Progenitor cell of endocrine pancreas (in vitro differentiated cells): ENCODE results near the gene DACT2. TPM values are rescaled to one million over a fixed set of nuclear protein-coding genes. Genes with fewer than 3 reads are reported as not detected.

ENCODE experiments used
- DNase-seq: peaks from one replicate; pipeline ENCODE4 v3.0.0; 2021; ENCODE audit warnings: low spot score; ENCODE audit not compliant: unreplicated experiment
- H3K27ac Mint-ChIP-seq: 2 replicates; pipeline ENCODE4 v1.8.0; 2021; ENCODE audit warnings: mild to moderate bottlenecking, moderate library complexity, mixed read lengths
- H3K27me3 Mint-ChIP-seq: 2 replicates; pipeline ENCODE4 v1.8.0; 2021; ENCODE audit warnings: mixed read lengths
- H3K36me3 Mint-ChIP-seq: 2 replicates; pipeline ENCODE4 v1.8.0; 2022; ENCODE audit warnings: mixed read lengths; ENCODE audit not compliant: insufficient read depth
- H3K4me1 Mint-ChIP-seq: 2 replicates; pipeline ENCODE4 v1.8.0; 2021; ENCODE audit warnings: low read depth, mixed read lengths
- H3K4me3 Mint-ChIP-seq: 2 replicates; pipeline ENCODE4 v1.8.0; 2021; ENCODE audit warnings: low read depth, mild to moderate bottlenecking, moderate library complexity, mixed read lengths
- H3K9me3 Mint-ChIP-seq: 2 replicates; pipeline ENCODE4 v1.8.0; 2021; ENCODE audit warnings: low read depth, mixed read lengths
- total RNA-seq: library from RNA; stranded (reverse); gene quantifications from 2 replicates; pipeline ENCODE4 v1.2.1, GENCODE V29; 2021
- TF ChIP-seq, protein P1 (sequence below): fragments of 200-600 bp; sonication (generic); IDR thresholded peaks from one replicate; pipeline ENCODE4 v1.5.0; 2021; ENCODE audit warnings: antibody characterized with exemption, mild to moderate bottlenecking; ENCODE audit not compliant: unreplicated experiment

DACT2 gene
- total RNA-seq, 1 donor from 2014 or later: 33.2 TPM

- no peak overlapping the region for H3K4me3 Mint-ChIP-seq
- H3K36me3 Mint-ChIP-seq: no peaks in the 10 kb centered on the region
- no peak for DNase-seq
- H3K27me3 Mint-ChIP-seq: peaks cover 10% of the 10 kb centered on the region
- no peak overlapping the region for H3K27ac Mint-ChIP-seq
- TF ChIP-seq, protein P1, sequence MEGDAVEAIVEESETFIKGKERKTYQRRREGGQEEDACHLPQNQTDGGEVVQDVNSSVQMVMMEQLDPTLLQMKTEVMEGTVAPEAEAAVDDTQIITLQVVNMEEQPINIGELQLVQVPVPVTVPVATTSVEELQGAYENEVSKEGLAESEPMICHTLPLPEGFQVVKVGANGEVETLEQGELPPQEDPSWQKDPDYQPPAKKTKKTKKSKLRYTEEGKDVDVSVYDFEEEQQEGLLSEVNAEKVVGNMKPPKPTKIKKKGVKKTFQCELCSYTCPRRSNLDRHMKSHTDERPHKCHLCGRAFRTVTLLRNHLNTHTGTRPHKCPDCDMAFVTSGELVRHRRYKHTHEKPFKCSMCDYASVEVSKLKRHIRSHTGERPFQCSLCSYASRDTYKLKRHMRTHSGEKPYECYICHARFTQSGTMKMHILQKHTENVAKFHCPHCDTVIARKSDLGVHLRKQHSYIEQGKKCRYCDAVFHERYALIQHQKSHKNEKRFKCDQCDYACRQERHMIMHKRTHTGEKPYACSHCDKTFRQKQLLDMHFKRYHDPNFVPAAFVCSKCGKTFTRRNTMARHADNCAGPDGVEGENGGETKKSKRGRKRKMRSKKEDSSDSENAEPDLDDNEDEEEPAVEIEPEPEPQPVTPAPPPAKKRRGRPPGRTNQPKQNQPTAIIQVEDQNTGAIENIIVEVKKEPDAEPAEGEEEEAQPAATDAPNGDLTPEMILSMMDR: no peak
- peaks cover 12% of the 10 kb centered on the region for H3K4me1 Mint-ChIP-seq
- peaks cover 10% of the 10 kb centered on the region for H3K9me3 Mint-ChIP-seq
Measured at GRCh38 chr6:168348186-168348585, 28.6 kb upstream of the DACT2 start.

GRCh38 chr6:168347615-168348014 is 28.0 kb upstream of the DACT2 start:
- H3K9me3 Mint-ChIP-seq: peaks cover 10% of the 10 kb centered on the region
- H3K27me3 Mint-ChIP-seq: peaks cover 12% of the 10 kb centered on the region
- DNase-seq: no peak
- H3K27ac Mint-ChIP-seq: peak overlapping the region; percentile 16
- peaks cover 15% of the 10 kb centered on the region for H3K4me1 Mint-ChIP-seq
- no peak overlapping the region for H3K4me3 Mint-ChIP-seq
- TF ChIP-seq, protein P1: no peak
- H3K36me3 Mint-ChIP-seq: no peaks in the 10 kb centered on the region

DNA sequence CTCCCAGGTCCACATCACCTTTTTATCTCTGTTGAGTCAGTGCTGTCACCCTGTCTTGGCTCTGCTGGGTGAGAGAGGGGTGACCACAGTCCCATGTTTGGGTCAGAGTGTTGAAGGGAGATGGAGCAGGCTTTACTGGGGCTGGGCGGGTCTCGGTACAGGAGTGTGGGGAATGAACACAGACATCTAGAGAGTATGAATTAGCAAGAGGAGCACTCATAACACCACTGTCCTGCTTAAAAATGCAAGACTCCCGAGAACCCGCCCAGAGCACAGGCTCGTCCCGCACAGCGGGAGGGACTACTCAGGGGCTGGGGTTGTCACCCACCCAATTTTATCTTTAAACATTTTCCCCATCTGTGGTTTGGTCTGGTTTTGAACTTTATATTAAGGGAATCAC is 27.5 kb upstream of the DACT2 start:
- no peak for DNase-seq
- Mint-ChIP-seq H3K36me3 (no peaks in the 10 kb centered on the region), H3K4me3 (no peak overlapping the region), H3K27ac (no peak overlapping the region), H3K9me3 (peaks cover 10% of the 10 kb centered on the region), H3K4me1 (peaks cover 16% of the 10 kb centered on the region), H3K27me3 (peaks cover 12% of the 10 kb centered on the region)
- TF ChIP-seq, protein P1: no peak

GRCh38 chr6:168345896-168346754 is 26.5 kb upstream of the DACT2 start:
- H3K4me1 Mint-ChIP-seq: peaks cover 16% of the 10 kb centered on the region
- DNase-seq: no peak
- peaks cover 12% of the 10 kb centered on the region for H3K27me3 Mint-ChIP-seq
- H3K9me3 Mint-ChIP-seq: peaks cover 6% of the 10 kb centered on the region
- no peak overlapping the region for H3K4me3 Mint-ChIP-seq
- TF ChIP-seq, protein P1: no peak
- H3K27ac Mint-ChIP-seq: no peak overlapping the region
- H3K36me3 Mint-ChIP-seq: no peaks in the 10 kb centered on the region

DNA sequence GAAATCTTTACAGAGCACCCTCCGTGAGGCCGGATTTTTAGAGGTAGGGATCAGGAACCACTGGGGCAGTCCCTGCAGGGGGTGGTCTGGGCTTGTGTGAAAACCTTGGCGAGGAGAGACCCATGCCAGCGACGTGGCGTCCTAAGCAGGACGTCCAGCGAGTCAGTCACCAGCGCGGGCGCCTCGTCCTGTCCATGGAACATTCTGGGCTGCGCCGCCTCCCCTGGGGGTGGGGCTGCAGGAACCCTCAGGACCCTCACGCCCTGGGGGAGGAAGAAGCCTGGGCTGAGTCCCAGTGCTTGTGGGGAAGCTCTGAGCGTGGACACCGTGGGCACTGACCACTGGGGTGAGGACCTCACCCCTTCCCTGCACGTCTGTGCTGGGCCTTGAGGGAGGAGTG is 25.7 kb upstream of the DACT2 start:
- peaks cover 16% of the 10 kb centered on the region for H3K4me1 Mint-ChIP-seq
- TF ChIP-seq, protein P1: no peak
- peaks cover 12% of the 10 kb centered on the region for H3K27me3 Mint-ChIP-seq
- no peaks in the 10 kb centered on the region for H3K9me3 Mint-ChIP-seq
- no peak overlapping the region for H3K27ac Mint-ChIP-seq
- H3K4me3 Mint-ChIP-seq: no peak overlapping the region
- H3K36me3 Mint-ChIP-seq: no peaks in the 10 kb centered on the region
- DNase-seq: no peak
